Measurements from ENCODE around the gene MARCO. TPM values are rescaled to one million over a fixed set of nuclear protein-coding genes. Genes with fewer than 3 reads are reported as not detected.

MARCO gene
- total and polyA plus RNA-seq, 2 donors, result 4.2 to 31.0 TPM

GRCh38 chr2:119015845-119016244 lies 73.9 kb downstream of the MARCO start:
- Histone ChIP-seq H3K27ac (ENCODE audit: low read depth in 1 of 2, low read length in 1 of 2) (no peak overlapping the region), H3K9me3 (ENCODE audit: control insufficient read depth in 2 of 2, insufficient read depth in 1 of 2, low read length in 1 of 2) (no peaks in the 10 kb centered on the region), H3K4me3 (ENCODE audit: low read length in 2 of 2) (no peak overlapping the region), H3K4me1 (ENCODE audit: control insufficient read depth in 2 of 2, insufficient read depth in 2 of 2, low read length in 2 of 2) (no peaks in the 10 kb centered on the region), H3K27me3 (ENCODE audit: control insufficient read depth in 2 of 2, insufficient read depth in 1 of 2, low read length in 1 of 2) (peaks cover 3 to 19% of the 10 kb centered on the region in 2 donors), H3K36me3 (ENCODE audit: control insufficient read depth in 2 of 2, insufficient read depth in 2 of 2, low read length in 1 of 2) (no peaks in the 10 kb centered on the region)
- DNase-seq (ENCODE audit: low read depth in 6 of 9, low spot score in 9 of 9), result no peak
- 76% methylated on average over 13 of the region's 13 CpGs for WGBS

- no peak for DNase-seq (ENCODE audit: low read depth in 6 of 9, low spot score in 9 of 9)
- Histone ChIP-seq H3K4me3 (ENCODE audit: low read length in 2 of 2) (no peak overlapping the region), H3K27ac (ENCODE audit: low read depth in 1 of 2, low read length in 1 of 2) (no peak overlapping the region)
These were observed 77.5 kb downstream of the MARCO start for GRCh38 chr2:119019521-119019920.

GRCh38 chr2:119022678-119023077 lies 80.7 kb downstream of the MARCO start:
- no peak overlapping the region for H3K27ac ChIP-seq (ENCODE audit: low read depth in 1 of 2, low read length in 1 of 2)
- 96% methylated on average over 4 of the region's 4 CpGs for WGBS
- H3K4me3 ChIP-seq (ENCODE audit: low read length in 2 of 2), result no peak overlapping the region
- no peaks in the 10 kb centered on the region for H3K27me3 ChIP-seq (ENCODE audit: control insufficient read depth in 2 of 2, insufficient read depth in 1 of 2, low read length in 1 of 2)
- no peak for DNase-seq (ENCODE audit: low read depth in 6 of 9, low spot score in 9 of 9)
- H3K4me1 ChIP-seq (ENCODE audit: control insufficient read depth in 2 of 2, insufficient read depth in 2 of 2, low read length in 2 of 2), result no peaks in the 10 kb centered on the region
- no peaks in the 10 kb centered on the region for H3K9me3 ChIP-seq (ENCODE audit: control insufficient read depth in 2 of 2, insufficient read depth in 1 of 2, low read length in 1 of 2)
- no peaks in the 10 kb centered on the region for H3K36me3 ChIP-seq (ENCODE audit: control insufficient read depth in 2 of 2, insufficient read depth in 2 of 2, low read length in 1 of 2)

More at GRCh38 chr2:119019521-119019920, 77.5 kb downstream of the MARCO start:
- Histone ChIP-seq H3K36me3 (ENCODE audit: control insufficient read depth in 2 of 2, insufficient read depth in 2 of 2, low read length in 1 of 2) (no peaks in the 10 kb centered on the region), H3K9me3 (ENCODE audit: control insufficient read depth in 2 of 2, insufficient read depth in 1 of 2, low read length in 1 of 2) (no peaks in the 10 kb centered on the region), H3K4me1 (ENCODE audit: control insufficient read depth in 2 of 2, insufficient read depth in 2 of 2, low read length in 2 of 2) (no peaks in the 10 kb centered on the region), H3K27me3 (ENCODE audit: control insufficient read depth in 2 of 2, insufficient read depth in 1 of 2, low read length in 1 of 2) (no peaks in the 10 kb centered on the region)

DNA sequence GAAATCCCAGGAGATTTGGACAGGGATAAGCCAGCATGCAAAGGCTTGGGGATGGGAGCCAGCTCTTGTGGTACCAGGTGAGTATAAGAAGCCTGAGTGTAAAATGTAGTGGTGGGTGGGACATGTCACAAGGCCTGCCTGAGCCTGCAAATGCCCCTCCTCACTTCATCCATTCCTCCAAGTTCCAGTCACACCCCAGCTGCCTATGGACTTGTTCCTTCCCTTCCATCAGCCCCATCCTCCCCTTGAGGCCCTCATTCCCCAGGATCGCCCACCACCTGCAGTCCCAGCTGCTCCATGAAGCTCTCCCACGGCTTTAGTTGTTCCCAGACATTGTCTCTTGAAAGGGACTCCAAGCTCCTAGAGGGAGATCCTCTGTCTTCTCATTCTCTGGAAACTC lies 81.5 kb downstream of the MARCO start:
- no peak overlapping the region for H3K4me3 ChIP-seq (ENCODE audit: low read length in 2 of 2)
- no peaks in the 10 kb centered on the region for H3K9me3 ChIP-seq (ENCODE audit: control insufficient read depth in 2 of 2, insufficient read depth in 1 of 2, low read length in 1 of 2)
- H3K4me1 ChIP-seq (ENCODE audit: control insufficient read depth in 2 of 2, insufficient read depth in 2 of 2, low read length in 2 of 2), result no peaks in the 10 kb centered on the region
- WGBS, result 91% methylated on average over 2 of the region's 2 CpGs
- no peak overlapping the region for H3K27ac ChIP-seq (ENCODE audit: low read depth in 1 of 2, low read length in 1 of 2)
- H3K36me3 ChIP-seq (ENCODE audit: control insufficient read depth in 2 of 2, insufficient read depth in 2 of 2, low read length in 1 of 2), result no peaks in the 10 kb centered on the region
- DNase-seq (ENCODE audit: low read depth in 6 of 9, low spot score in 9 of 9), result no peak
- no peaks in the 10 kb centered on the region for H3K27me3 ChIP-seq (ENCODE audit: control insufficient read depth in 2 of 2, insufficient read depth in 1 of 2, low read length in 1 of 2)

GRCh38 chr2:119024152-119024551 lies 82.2 kb downstream of the MARCO start:
- Histone ChIP-seq H3K4me3 (ENCODE audit: low read length in 2 of 2) (no peak overlapping the region), H3K27me3 (ENCODE audit: control insufficient read depth in 2 of 2, insufficient read depth in 1 of 2, low read length in 1 of 2) (no peaks in the 10 kb centered on the region), H3K27ac (ENCODE audit: low read depth in 1 of 2, low read length in 1 of 2) (no peak overlapping the region), H3K9me3 (ENCODE audit: control insufficient read depth in 2 of 2, insufficient read depth in 1 of 2, low read length in 1 of 2) (no peaks in the 10 kb centered on the region), H3K4me1 (ENCODE audit: control insufficient read depth in 2 of 2, insufficient read depth in 2 of 2, low read length in 2 of 2) (no peaks in the 10 kb centered on the region), H3K36me3 (ENCODE audit: control insufficient read depth in 2 of 2, insufficient read depth in 2 of 2, low read length in 1 of 2) (no peaks in the 10 kb centered on the region)
- DNase-seq (ENCODE audit: low read depth in 6 of 9, low spot score in 9 of 9), result no peak
- WGBS, result 90% methylated on average over 9 of the region's 9 CpGs

GRCh38 chr2:119024568-119024967 lies 82.6 kb downstream of the MARCO start:
- Histone ChIP-seq H3K4me1 (ENCODE audit: control insufficient read depth in 2 of 2, insufficient read depth in 2 of 2, low read length in 2 of 2) (no peaks in the 10 kb centered on the region), H3K4me3 (ENCODE audit: low read length in 2 of 2) (no peak overlapping the region), H3K9me3 (ENCODE audit: control insufficient read depth in 2 of 2, insufficient read depth in 1 of 2, low read length in 1 of 2) (no peaks in the 10 kb centered on the region), H3K27me3 (ENCODE audit: control insufficient read depth in 2 of 2, insufficient read depth in 1 of 2, low read length in 1 of 2) (no peaks in the 10 kb centered on the region), H3K36me3 (ENCODE audit: control insufficient read depth in 2 of 2, insufficient read depth in 2 of 2, low read length in 1 of 2) (no peaks in the 10 kb centered on the region), H3K27ac (ENCODE audit: low read depth in 1 of 2, low read length in 1 of 2) (no peak overlapping the region)
- no peak for DNase-seq (ENCODE audit: low read depth in 6 of 9, low spot score in 9 of 9)
- 80% methylated on average over 3 of the region's 3 CpGs for WGBS

DNA sequence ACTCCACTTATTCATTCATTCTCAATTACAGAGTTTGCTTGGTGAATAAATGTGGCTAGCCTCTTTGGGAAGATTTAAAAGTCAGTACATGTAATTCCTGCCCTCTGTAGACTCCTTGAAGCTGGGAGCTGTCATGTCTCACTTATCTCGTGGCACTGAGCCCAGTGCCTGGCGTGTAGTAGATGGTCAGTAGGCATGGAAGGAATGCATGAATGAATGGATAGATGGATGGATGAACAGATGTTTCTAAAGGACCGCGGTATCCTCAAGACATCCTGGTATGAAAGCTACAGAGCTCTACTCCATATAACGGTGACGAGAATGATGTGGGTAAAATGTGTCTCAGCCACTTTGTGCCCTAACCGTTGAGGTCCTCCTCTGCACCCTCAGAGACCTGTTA lies 83.0 kb downstream of the MARCO start:
- WGBS, result 92% methylated on average over 7 of the region's 7 CpGs
- Histone ChIP-seq H3K36me3 (ENCODE audit: control insufficient read depth in 2 of 2, insufficient read depth in 2 of 2, low read length in 1 of 2) (no peaks in the 10 kb centered on the region), H3K27ac (ENCODE audit: low read depth in 1 of 2, low read length in 1 of 2) (no peak overlapping the region), H3K4me1 (ENCODE audit: control insufficient read depth in 2 of 2, insufficient read depth in 2 of 2, low read length in 2 of 2) (no peaks in the 10 kb centered on the region), H3K9me3 (ENCODE audit: control insufficient read depth in 2 of 2, insufficient read depth in 1 of 2, low read length in 1 of 2) (no peaks in the 10 kb centered on the region), H3K27me3 (ENCODE audit: control insufficient read depth in 2 of 2, insufficient read depth in 1 of 2, low read length in 1 of 2) (no peaks in the 10 kb centered on the region), H3K4me3 (ENCODE audit: low read length in 2 of 2) (no peak overlapping the region)
- no peak for DNase-seq (ENCODE audit: low read depth in 6 of 9, low spot score in 9 of 9)

DNA sequence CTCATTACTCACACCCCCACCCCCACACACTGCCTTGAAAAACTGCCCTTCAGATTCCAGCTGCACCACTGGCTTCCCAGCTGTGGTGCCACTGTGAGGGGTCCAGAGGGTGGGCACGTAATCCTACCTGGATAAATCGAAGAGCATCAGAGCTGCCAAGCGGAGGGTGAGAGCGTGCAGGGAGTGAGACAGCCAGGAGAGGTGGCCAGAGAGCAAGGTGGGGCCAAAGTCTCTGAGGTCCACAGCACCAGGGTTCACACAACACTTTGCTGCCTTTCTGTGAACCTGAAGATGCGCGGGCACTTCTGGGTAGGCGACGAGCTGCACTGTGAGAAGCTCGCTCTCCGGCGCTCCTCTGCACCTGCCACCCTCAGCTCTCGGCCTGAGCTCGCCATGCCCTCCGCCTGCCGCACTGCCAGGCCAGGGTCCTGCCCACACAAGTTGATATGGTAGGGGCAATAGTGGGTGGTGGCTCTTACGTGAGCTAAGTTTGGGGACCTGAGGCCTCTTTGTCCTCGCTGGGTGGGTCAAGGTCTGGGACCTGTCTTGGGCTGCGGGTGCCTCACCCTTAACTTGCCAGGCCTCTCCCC lies 83.9 kb downstream of the MARCO start:
- Histone ChIP-seq H3K4me1 (ENCODE audit: control insufficient read depth in 2 of 2, insufficient read depth in 2 of 2, low read length in 2 of 2) (no peaks in the 10 kb centered on the region), H3K27me3 (ENCODE audit: control insufficient read depth in 2 of 2, insufficient read depth in 1 of 2, low read length in 1 of 2) (no peaks in the 10 kb centered on the region), H3K36me3 (ENCODE audit: control insufficient read depth in 2 of 2, insufficient read depth in 2 of 2, low read length in 1 of 2) (no peaks in the 10 kb centered on the region), H3K9me3 (ENCODE audit: control insufficient read depth in 2 of 2, insufficient read depth in 1 of 2, low read length in 1 of 2) (no peaks in the 10 kb centered on the region), H3K4me3 (ENCODE audit: low read length in 2 of 2) (no peak overlapping the region), H3K27ac (ENCODE audit: low read depth in 1 of 2, low read length in 1 of 2) (no peak overlapping the region)
- WGBS, result 92% methylated on average over 18 of the region's 18 CpGs
- no peak for DNase-seq (ENCODE audit: low read depth in 6 of 9, low spot score in 9 of 9)

GRCh38 chr2:119026890-119027289 lies 84.9 kb downstream of the MARCO start:
- H3K36me3 ChIP-seq (ENCODE audit: control insufficient read depth in 2 of 2, insufficient read depth in 2 of 2, low read length in 1 of 2), result no peaks in the 10 kb centered on the region
- H3K4me1 ChIP-seq (ENCODE audit: control insufficient read depth in 2 of 2, insufficient read depth in 2 of 2, low read length in 2 of 2), result no peaks in the 10 kb centered on the region
- no peak overlapping the region for H3K4me3 ChIP-seq (ENCODE audit: low read length in 2 of 2)
- no peak for DNase-seq (ENCODE audit: low read depth in 6 of 9, low spot score in 9 of 9)
- no peaks in the 10 kb centered on the region for H3K9me3 ChIP-seq (ENCODE audit: control insufficient read depth in 2 of 2, insufficient read depth in 1 of 2, low read length in 1 of 2)
- no peaks in the 10 kb centered on the region for H3K27me3 ChIP-seq (ENCODE audit: control insufficient read depth in 2 of 2, insufficient read depth in 1 of 2, low read length in 1 of 2)
- 80% methylated on average over 5 of the region's 5 CpGs for WGBS
- no peak overlapping the region for H3K27ac ChIP-seq (ENCODE audit: low read depth in 1 of 2, low read length in 1 of 2)
